Measurements from ENCODE around the gene THY1. TPM values are rescaled to one million over a fixed set of nuclear protein-coding genes. Genes with fewer than 3 reads are reported as not detected.
"Not testable (repeated sequence)": the region's sequence is repeated elsewhere in the genome, so short reads cannot be mapped to it uniquely, and the experiment has no call there.

The THY1 gene
- total and polyA plus RNA-seq, 4 donors: 10.2 to 80.9 (median 15.9) TPM

- H3K9me3 ChIP-seq (ENCODE audit: control insufficient read depth, low read length); intact Hi-C loops (cut with DNase I); H3K36me3 ChIP-seq (ENCODE audit: control insufficient read depth in 1 of 2, insufficient read depth in 2 of 2, low read length in 1 of 2); H3K4me3 ChIP-seq (ENCODE audit: low read length in 2 of 2); H3K27ac ChIP-seq (ENCODE audit: low read depth in 1 of 2, low read length in 2 of 2); H3K4me1 ChIP-seq (ENCODE audit: control insufficient read depth in 1 of 2, insufficient read depth in 2 of 2, low read length in 2 of 2); H3K27me3 ChIP-seq (ENCODE audit: control insufficient read depth in 1 of 2, insufficient read depth in 2 of 2, low read length in 1 of 2); DNase-seq; ATAC-seq (ENCODE audit: low FRiP score): not testable (repeated sequence)
- WGBS, 2 donors: 87 to 92% methylated on average over 6 of the region's 6 CpGs
Measured at GRCh38 chr11:119405448-119405847, 17.5 kb downstream of the THY1 start.

- intact Hi-C loops (cut with DNase I): no loop called here
- H3K4me1 ChIP-seq (ENCODE audit: control insufficient read depth in 1 of 2, insufficient read depth in 2 of 2, low read length in 2 of 2): no peaks in the 10 kb centered on the region
Measured at GRCh38 chr11:119404872-119405271, 18.1 kb downstream of the THY1 start.

GRCh38 chr11:119403021-119403420, 20.0 kb downstream of the THY1 start:
- Histone ChIP-seq H3K4me1 (ENCODE audit: control insufficient read depth in 1 of 2, insufficient read depth in 2 of 2, low read length in 2 of 2) (no peaks in the 10 kb centered on the region), H3K9me3 (ENCODE audit: control insufficient read depth, low read length) (peaks cover 2% of the 10 kb centered on the region), H3K27ac (ENCODE audit: low read depth in 1 of 2, low read length in 2 of 2) (no peak overlapping the region), H3K27me3 (ENCODE audit: control insufficient read depth in 1 of 2, insufficient read depth in 2 of 2, low read length in 1 of 2) (no peaks in the 10 kb centered on the region), H3K4me3 (ENCODE audit: low read length in 2 of 2) (no peak overlapping the region), H3K36me3 (ENCODE audit: control insufficient read depth in 1 of 2, insufficient read depth in 2 of 2, low read length in 1 of 2) (no peaks in the 10 kb centered on the region)
- DNase-seq (no peak), ATAC-seq (ENCODE audit: low FRiP score) (no peak)
- intact Hi-C loops (cut with DNase I): no loop called here
- 75% methylated on average over 5 of the region's 5 CpGs for WGBS, 2 donors

More at GRCh38 chr11:119404872-119405271, 18.1 kb downstream of the THY1 start:
- Histone ChIP-seq H3K36me3 (ENCODE audit: control insufficient read depth in 1 of 2, insufficient read depth in 2 of 2, low read length in 1 of 2) (no peaks in the 10 kb centered on the region), H3K27ac (ENCODE audit: low read depth in 1 of 2, low read length in 2 of 2) (no peak overlapping the region), H3K27me3 (ENCODE audit: control insufficient read depth in 1 of 2, insufficient read depth in 2 of 2, low read length in 1 of 2) (no peaks in the 10 kb centered on the region), H3K4me3 (ENCODE audit: low read length in 2 of 2) (no peak overlapping the region), H3K9me3 (ENCODE audit: control insufficient read depth, low read length) (peaks cover 2% of the 10 kb centered on the region)
- 46 to 50% methylated on average over 2 of the region's 2 CpGs for WGBS, 2 donors
- no peak for DNase-seq
- no peak for ATAC-seq (ENCODE audit: low FRiP score)

DNA sequence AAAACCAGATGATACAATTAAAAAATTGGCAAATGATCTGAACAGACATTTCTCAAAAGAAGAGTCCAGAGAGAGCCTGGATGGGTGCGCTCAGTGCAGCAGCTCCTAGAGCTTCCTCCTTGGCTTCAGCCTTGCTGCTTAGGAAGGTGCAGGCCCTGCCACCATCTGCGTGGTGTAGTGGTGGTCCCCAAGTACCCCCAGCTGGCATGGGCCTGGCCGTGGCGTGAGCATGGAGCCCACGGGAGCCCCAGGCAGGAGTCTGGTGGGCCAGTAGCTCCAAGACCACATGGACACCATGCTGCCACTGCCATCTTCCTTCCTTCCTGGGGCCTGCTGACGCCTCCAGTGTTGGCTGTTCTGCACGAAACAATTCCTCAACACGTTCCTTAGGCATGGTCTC, 20.5 kb downstream of the THY1 start:
- WGBS, 2 donors: 90 to 91% methylated on average over 8 of the region's 8 CpGs
- Histone ChIP-seq H3K9me3 (ENCODE audit: control insufficient read depth, low read length) (peaks cover 2% of the 10 kb centered on the region), H3K4me1 (ENCODE audit: control insufficient read depth in 1 of 2, insufficient read depth in 2 of 2, low read length in 2 of 2) (no peaks in the 10 kb centered on the region), H3K27ac (ENCODE audit: low read depth in 1 of 2, low read length in 2 of 2) (no peak overlapping the region), H3K36me3 (ENCODE audit: control insufficient read depth in 1 of 2, insufficient read depth in 2 of 2, low read length in 1 of 2) (no peaks in the 10 kb centered on the region), H3K4me3 (ENCODE audit: low read length in 2 of 2) (no peak overlapping the region), H3K27me3 (ENCODE audit: control insufficient read depth in 1 of 2, insufficient read depth in 2 of 2, low read length in 1 of 2) (no peaks in the 10 kb centered on the region)
- peak; percentile 50 for ATAC-seq (ENCODE audit: low FRiP score)
- DNase-seq: no peak
- intact Hi-C loops (cut with DNase I): no loop called here

GRCh38 chr11:119400860-119401259, 22.1 kb downstream of the THY1 start:
- ATAC-seq (ENCODE audit: low FRiP score) (no peak), DNase-seq (no peak)
- H3K4me3 ChIP-seq (ENCODE audit: low read length in 2 of 2): no peak overlapping the region
- no peaks in the 10 kb centered on the region for H3K4me1 ChIP-seq (ENCODE audit: control insufficient read depth in 1 of 2, insufficient read depth in 2 of 2, low read length in 2 of 2)
- H3K27me3 ChIP-seq (ENCODE audit: control insufficient read depth in 1 of 2, insufficient read depth in 2 of 2, low read length in 1 of 2): no peaks in the 10 kb centered on the region
- intact Hi-C loops (cut with DNase I): no loop called here
- H3K36me3 ChIP-seq (ENCODE audit: control insufficient read depth in 1 of 2, insufficient read depth in 2 of 2, low read length in 1 of 2): no peaks in the 10 kb centered on the region
- peaks cover 2% of the 10 kb centered on the region for H3K9me3 ChIP-seq (ENCODE audit: control insufficient read depth, low read length)
- no peak overlapping the region for H3K27ac ChIP-seq (ENCODE audit: low read depth in 1 of 2, low read length in 2 of 2)

- no peak overlapping the region for H3K27ac ChIP-seq (ENCODE audit: low read depth in 1 of 2, low read length in 2 of 2)
- H3K36me3 ChIP-seq (ENCODE audit: control insufficient read depth in 1 of 2, insufficient read depth in 2 of 2, low read length in 1 of 2): no peaks in the 10 kb centered on the region
- H3K9me3 ChIP-seq (ENCODE audit: control insufficient read depth, low read length): peaks cover 2% of the 10 kb centered on the region
- ATAC-seq (ENCODE audit: low FRiP score): no peak
- no peaks in the 10 kb centered on the region for H3K4me1 ChIP-seq (ENCODE audit: control insufficient read depth in 1 of 2, insufficient read depth in 2 of 2, low read length in 2 of 2)
- DNase-seq: no peak
- no peak overlapping the region for H3K4me3 ChIP-seq (ENCODE audit: low read length in 2 of 2)
- intact Hi-C loops (cut with DNase I): no loop called here
- H3K27me3 ChIP-seq (ENCODE audit: control insufficient read depth in 1 of 2, insufficient read depth in 2 of 2, low read length in 1 of 2): no peaks in the 10 kb centered on the region
Measured at GRCh38 chr11:119397740-119398139, 25.2 kb downstream of the THY1 start.

DNA sequence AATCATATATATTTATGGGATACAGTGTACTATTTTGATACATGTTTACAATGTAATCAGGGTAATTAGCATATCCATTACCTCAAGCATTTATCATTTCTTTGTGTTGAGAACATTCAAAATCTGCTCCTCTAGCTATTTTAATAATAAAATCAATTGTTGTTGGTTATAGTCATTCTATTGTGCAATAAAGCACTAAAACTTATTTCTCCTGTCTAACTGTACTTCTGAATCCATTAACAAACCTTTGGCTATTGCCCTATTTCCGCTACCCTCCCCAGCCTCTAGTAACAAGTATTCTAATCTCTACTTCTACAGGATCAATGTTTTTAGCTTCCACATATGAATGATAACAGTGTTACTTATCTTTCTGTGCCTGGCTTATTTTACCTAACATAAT, 26.1 kb downstream of the THY1 start:
- no peak overlapping the region for H3K4me3 ChIP-seq (ENCODE audit: low read length in 2 of 2)
- no peaks in the 10 kb centered on the region for H3K36me3 ChIP-seq (ENCODE audit: control insufficient read depth in 1 of 2, insufficient read depth in 2 of 2, low read length in 1 of 2)
- no peaks in the 10 kb centered on the region for H3K4me1 ChIP-seq (ENCODE audit: control insufficient read depth in 1 of 2, insufficient read depth in 2 of 2, low read length in 2 of 2)
- no peak for ATAC-seq (ENCODE audit: low FRiP score)
- peaks cover 2% of the 10 kb centered on the region for H3K9me3 ChIP-seq (ENCODE audit: control insufficient read depth, low read length)
- 94 to 96% methylated on average over 1 of the region's 1 CpG for WGBS, 2 donors
- intact Hi-C loops (cut with DNase I): no loop called here
- H3K27me3 ChIP-seq (ENCODE audit: control insufficient read depth in 1 of 2, insufficient read depth in 2 of 2, low read length in 1 of 2): no peaks in the 10 kb centered on the region
- no peak overlapping the region for H3K27ac ChIP-seq (ENCODE audit: low read depth in 1 of 2, low read length in 2 of 2)
- DNase-seq: no peak

DNA sequence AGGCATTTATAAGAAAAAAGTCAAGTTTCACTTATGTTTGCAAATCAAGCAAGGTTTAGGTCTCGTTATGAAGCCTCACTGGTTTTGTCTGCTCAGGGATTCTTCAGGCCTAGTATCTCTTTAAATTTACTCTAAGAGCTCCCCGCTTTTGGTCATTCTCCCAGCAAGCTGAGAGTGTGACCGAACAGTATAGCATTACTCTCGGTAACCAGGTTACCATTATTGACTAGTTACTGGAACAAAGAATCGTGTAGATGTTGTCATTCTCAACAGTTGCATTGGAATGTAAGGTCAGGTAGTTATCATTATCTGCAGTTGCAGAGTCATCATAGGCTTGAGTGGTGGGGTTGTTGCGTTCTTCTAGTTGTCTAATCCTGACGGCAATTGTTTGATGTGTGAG, 31.7 kb downstream of the THY1 start:
- DNase-seq (no peak), ATAC-seq (ENCODE audit: low FRiP score) (no peak)
- Histone ChIP-seq H3K36me3 (ENCODE audit: control insufficient read depth in 1 of 2, insufficient read depth in 2 of 2, low read length in 1 of 2) (no peaks in the 10 kb centered on the region), H3K27me3 (ENCODE audit: control insufficient read depth in 1 of 2, insufficient read depth in 2 of 2, low read length in 1 of 2) (peaks cover 0 to 3% of the 10 kb centered on the region in 2 donors), H3K9me3 (ENCODE audit: control insufficient read depth, low read length) (peaks cover 1% of the 10 kb centered on the region), H3K4me1 (ENCODE audit: control insufficient read depth in 1 of 2, insufficient read depth in 2 of 2, low read length in 2 of 2) (no peaks in the 10 kb centered on the region), H3K27ac (ENCODE audit: low read depth in 1 of 2, low read length in 2 of 2) (no peak overlapping the region), H3K4me3 (ENCODE audit: low read length in 2 of 2) (no peak overlapping the region)
- intact Hi-C loops (cut with DNase I): no loop called here
- 88% methylated on average over 7 of the region's 7 CpGs for WGBS, 2 donors

DNA sequence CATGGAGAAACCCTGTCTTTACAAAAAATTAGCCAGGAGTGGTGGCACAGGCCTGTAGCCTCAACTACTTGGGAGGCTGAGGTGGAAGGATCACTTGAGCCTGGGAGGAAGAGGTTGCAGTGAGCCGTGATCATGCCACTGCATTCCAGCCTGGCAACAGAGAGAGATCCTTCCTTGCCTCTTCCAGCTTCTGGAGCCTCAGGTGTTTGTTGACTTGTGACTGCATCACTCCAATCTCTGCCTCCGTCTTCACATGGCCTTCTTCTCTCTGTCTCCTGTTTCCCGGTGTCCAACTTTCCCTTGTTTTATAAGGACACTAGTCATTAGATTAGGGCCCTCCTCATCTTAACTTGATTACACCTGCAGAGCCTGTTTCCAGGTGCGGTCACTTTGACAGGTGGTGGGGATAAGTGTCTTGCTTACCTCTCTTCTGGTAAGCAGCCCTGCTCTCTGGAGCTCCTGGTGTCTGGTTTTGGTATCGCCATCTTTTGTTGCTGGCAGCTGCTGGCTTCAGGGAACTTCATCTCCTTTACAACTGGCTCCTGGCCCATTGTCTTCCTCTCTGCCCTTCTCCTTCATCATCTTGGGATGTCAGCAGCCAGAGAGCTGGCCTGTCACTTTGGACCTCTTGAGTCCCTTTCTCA, 33.2 kb downstream of the THY1 start:
- WGBS, 2 donors: 64 to 72% methylated on average over 5 of the region's 5 CpGs
- H3K36me3 ChIP-seq (ENCODE audit: control insufficient read depth in 1 of 2, insufficient read depth in 2 of 2, low read length in 1 of 2): no peaks in the 10 kb centered on the region
- intact Hi-C loops (cut with DNase I): loop anchor here in 1 of 2 donors (10.0 kb wide), 1 partner anchor 85 kb away; no protein-coding TSS in a partner anchor
- H3K4me1 ChIP-seq (ENCODE audit: control insufficient read depth in 1 of 2, insufficient read depth in 2 of 2, low read length in 2 of 2): no peaks in the 10 kb centered on the region
- H3K4me3 ChIP-seq (ENCODE audit: low read length in 2 of 2): no peak overlapping the region
- H3K27me3 ChIP-seq (ENCODE audit: control insufficient read depth in 1 of 2, insufficient read depth in 2 of 2, low read length in 1 of 2): peaks cover 0 to 3% of the 10 kb centered on the region in 2 donors
- ATAC-seq (ENCODE audit: low FRiP score) (no peak), DNase-seq (no peak)
- no peak overlapping the region for H3K27ac ChIP-seq (ENCODE audit: low read depth in 1 of 2, low read length in 2 of 2)
- peaks cover 1% of the 10 kb centered on the region for H3K9me3 ChIP-seq (ENCODE audit: control insufficient read depth, low read length)

Data from aorta (tissue), 5 donors.